HG02759 (cell line): ENCODE results near the gene NFE2L2.
"Not testable (repeated sequence)": the region's sequence is repeated elsewhere in the genome, so short reads cannot be mapped to it uniquely, and the experiment has no call there.

Experiments
- ATAC-seq: cut with Tn5 transposase; IDR thresholded peaks from one replicate; pipeline ENCODE4 v1.9.1; 2021; ENCODE audit warnings: mild to moderate bottlenecking, moderate library complexity; ENCODE audit not compliant: unreplicated experiment

NFE2L2 gene

DNA sequence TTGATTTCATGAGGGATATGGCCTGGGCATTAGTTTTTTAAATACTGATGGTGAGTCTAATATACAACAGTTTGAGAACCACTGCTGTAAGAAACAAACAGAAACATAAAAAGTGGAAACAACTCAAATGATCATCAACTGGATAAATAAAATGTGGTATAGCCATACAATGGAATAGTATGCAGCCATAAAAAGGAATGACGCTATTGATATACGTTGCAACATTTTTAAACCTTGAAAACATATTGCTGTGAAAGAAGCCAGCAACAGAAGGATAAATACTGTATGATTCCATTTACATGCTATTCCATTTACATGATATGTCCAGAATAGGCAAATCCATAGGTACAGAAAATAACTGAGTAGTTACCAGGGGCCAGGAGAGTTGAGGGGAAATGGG, 6.5 kb downstream of the NFE2L2 start:
- no peak for ATAC-seq

DNA sequence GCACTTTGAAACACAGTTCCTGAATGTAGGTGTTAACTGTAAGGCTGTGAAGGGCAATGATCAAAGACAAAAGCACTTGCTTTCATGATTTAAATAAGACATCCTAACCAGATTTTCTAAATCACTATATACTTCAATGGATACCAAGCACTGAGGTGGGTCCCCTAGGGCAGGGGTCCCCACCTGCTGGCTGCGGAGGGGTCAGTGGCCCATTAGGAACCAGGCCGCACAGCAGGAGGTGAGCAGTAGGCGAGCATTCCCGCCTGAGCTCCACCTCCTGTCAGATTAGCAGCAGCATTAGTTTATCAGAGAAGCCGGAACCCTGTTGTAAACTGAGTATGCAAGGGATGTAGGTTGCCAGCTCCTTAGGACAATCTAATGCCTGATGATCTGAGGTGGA, 7.1 kb downstream of the NFE2L2 start:
- no peak for ATAC-seq

DNA sequence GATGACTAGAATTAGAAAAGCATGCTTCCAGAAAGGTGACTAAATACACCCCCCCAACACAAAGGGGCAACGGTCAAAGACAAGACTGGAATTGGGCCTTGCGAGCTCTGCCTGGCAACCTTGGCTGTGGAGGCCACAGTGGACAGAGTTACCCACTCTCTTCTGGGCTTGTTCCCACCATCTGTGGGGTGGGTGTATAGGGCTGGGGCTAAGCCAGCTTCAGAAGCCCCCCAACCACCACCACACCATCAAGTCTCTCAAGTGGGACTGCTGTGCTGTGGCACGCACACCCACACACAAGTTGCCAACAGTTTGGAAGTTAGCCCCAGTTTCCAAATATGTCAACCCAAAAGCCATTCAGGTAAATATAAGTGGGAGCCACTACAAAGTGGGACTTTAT, 7.8 kb downstream of the NFE2L2 start:
- ATAC-seq = no peak

DNA sequence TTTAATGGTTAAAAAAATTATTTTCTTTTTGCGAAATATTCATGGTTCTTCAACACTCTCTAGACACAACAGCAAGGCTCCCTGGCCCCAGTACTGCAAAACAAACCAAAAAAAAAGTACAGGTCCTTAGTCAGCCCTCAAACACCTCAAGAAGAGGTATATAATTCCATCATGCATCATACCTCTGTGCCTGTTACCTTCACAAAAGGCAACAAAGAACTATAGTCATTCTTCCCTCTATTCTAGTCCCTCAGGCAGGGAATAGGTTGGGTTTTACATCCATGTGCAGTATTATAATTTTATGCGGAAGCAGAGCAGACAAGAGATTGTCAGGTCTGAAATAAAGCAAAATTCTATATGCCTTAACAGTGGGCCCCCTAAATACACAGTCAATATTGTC, 8.5 kb downstream of the NFE2L2 start:
- no peak for ATAC-seq

DNA sequence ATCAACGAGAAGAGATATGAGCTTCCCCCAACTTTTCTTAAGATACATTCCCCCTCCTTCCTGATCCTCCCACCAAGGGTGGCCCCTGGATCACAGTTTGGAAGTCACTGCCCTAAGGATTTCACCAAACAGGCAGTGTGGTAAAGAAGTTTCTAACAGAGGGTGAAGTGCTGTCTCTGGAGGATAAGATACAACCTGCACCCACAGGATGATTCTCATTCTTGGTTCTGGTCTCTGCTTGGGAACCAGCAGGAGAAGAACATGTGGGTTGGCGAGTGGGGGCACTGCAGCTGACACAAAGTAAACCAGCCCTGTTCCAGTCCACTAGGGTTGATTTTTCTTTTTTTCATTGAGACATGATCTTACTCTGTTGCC, 9.3 kb downstream of the NFE2L2 start:
- no peak for ATAC-seq

DNA sequence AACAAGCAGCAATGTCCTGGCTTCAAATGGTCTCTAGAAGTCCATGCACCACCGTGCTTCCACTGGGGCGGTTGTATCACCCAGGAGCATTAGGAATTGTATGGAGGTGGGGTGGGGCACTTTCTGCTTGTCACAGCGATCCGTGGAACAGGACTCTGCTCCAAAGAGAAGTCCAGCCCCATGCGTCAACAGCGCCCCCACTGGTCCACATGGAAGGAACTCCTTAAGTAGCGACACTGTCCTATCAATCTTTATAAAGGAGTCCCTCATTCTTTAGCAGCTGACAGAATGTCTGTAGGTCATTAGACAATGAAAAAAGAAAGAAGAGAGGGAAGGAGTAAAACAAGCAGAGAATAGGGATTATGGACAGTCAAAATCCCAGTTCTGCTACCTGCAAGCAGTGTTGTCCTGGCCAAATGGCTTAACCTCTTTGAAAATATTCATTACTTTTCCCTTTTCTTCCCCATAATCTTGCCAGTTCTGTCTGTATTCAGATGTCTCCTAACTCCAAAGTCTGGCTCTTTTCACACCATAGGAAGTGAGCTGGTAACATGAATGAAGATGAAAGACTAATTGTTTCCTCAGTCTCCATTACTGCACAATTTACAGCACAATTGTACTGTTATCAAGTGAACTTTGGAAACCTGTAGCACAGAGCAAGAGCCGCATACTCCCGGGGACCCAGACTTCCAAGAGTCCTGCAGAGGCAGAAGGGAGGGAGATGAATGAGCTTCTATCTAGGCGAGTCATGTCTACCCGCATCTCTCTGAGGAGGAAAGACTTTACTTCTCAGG, 9.9 kb downstream of the NFE2L2 start:
- no peak for ATAC-seq

DNA sequence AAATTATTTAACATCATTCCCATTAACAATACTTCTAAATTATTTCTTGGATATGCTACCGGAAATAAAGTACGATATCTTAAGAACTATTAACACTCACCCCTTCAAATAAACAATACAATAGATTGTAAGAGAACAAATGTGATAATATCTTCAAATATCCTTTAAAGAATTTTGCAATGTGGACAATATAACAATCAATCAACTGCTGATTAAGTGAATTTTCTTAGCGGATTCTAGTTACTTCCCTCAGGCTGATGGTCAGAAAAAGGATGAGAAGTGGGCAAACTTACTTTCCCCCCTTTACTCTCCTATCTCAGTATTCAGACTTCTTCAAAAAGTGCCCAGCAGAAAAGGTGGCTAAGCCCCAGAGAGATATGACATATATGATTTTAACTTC, 10.8 kb downstream of the NFE2L2 start:
- ATAC-seq = no peak

DNA sequence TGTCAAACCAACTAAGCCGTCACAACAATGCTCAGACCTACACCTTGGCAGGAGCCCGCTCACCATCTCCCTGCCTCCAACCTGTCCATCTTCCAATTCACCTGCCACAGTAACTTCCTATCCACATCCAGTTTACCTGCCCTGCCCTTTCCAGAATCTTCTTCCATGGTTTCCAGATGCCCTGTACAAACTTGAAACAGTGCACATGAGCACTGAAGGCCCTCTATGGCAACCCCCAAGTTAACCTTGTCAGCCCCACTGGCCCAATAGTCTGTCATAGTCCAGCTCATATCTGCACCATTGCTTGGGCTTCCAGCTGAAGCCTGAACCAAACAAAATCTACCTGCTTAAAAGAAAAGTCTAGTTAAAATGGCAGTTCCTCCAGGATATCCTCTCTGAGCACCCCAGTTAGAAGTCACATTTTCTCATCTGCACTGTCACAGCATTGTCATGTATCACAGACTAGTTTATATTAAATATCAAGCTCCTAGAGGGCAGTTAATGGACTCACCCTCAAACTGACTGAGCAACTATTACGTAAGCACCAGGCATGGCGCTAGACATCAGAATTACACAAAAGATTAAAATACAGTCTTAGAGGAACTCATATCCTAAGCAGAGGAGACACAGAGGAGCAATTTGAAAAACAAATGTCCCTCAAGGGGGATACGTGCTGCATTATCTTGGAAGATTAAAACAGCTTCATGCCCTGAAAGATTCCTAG, 11.6 kb downstream of the NFE2L2 start:
- ATAC-seq = no peak

DNA sequence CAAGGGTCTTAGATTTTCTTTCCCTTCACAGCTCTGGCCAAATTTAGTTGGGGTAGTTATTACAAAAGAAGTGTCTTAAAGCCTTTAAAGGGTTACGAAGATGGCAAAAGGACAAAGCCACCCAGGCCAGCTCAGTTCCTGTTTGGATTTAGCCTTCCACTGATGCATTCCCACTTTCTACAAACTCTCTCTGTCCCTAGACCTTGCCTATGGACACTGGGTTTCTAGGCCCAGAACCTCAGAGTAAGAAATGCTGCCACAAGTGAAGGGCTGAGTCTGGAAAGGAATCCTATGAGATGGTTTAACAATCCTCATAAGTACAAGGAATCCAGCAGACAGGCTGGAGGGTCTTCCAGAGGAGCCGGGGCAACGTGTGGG, 13.4 kb downstream of the NFE2L2 start:
- no peak for ATAC-seq

DNA sequence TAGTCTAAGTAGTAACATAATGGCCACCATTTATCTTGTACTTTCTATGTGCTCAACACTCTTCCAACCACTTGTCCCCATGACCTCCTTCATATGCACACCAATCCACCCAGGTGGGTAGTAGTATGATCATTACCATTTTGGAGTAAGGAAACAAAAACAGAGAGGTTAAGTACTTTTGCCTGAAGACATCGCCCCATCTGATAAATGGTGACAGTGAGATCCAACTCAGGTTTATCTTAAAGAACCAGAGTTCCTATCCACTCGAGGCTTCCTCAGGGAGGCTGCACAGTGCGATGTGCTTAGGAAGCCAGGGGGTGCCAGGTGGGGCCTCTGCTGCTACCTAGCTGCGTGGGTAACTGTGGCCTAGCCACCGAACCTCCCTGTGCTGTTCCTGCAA, 14.1 kb downstream of the NFE2L2 start:
- no peak for ATAC-seq

DNA sequence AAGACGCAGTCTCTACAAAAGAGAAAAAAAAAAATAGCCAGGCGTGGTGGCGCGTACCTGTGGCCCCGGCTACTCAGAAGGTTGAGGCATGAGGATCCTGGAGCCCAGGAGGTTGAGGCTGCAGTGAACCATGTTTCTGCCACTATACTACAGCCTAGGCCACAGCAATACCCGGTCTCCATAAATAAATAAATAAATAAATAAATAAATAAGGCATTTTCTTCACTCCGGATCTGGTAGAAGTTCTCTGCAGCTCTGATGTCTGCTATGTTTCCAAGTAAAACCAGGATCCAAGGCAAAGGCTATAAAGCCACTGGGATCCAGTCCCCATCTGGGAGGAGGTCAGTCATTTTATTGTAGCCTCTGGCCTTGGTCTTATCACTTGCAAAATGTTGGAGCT, 15.5 kb downstream of the NFE2L2 start:
- no peak for ATAC-seq

DNA sequence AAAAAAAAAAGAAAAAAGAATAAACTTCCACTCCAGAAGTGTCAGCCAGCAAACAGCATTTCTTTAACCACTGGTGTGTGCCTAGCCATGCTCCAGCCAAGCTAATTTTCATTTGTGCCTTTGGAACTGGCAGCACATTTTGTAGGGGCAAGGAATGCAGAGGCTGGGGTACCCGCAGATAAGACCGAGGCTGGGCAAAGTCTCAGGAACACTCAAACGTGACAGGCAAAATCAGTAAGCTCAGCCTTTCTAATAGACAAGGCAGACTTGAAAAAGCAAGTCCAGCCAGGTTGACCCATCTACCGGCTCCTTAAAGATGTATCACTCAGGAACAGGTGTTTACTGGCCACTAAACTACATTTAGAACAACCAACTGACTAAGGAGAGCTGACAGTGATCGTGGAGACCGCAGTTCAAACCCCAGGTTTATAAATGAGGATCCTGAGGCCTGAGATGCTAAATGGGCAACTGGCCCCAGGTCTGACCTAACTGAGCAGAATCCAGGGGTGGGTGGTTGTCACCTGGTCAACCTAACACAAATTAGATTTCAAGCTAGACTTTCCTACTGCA, 16.7 kb downstream of the NFE2L2 start:
- no peak for ATAC-seq

DNA sequence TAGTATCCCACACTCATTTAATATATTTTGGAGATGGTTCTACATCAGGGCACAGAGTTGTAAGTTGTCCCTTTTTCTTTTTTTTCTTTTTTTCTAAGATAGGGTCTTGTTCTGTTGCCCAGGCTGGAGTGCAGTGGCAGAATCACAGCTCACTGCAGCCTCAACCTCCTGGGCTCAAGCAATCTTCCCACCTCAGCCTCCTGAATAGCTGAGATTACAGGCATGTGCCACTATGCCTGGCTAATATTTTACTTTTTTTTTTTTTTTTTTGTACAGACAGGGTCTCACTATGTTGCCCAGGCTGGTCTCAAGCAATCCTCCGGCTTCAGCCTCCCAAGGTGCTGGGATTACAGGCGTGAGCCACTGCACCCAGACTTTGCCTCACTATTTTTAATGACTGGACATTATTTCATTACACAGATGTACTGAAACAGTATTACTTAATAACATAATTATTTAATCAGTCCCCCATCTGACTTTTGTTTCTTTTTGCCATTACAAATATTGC, 17.9 kb downstream of the NFE2L2 start:
- ATAC-seq = not testable (repeated sequence)

DNA sequence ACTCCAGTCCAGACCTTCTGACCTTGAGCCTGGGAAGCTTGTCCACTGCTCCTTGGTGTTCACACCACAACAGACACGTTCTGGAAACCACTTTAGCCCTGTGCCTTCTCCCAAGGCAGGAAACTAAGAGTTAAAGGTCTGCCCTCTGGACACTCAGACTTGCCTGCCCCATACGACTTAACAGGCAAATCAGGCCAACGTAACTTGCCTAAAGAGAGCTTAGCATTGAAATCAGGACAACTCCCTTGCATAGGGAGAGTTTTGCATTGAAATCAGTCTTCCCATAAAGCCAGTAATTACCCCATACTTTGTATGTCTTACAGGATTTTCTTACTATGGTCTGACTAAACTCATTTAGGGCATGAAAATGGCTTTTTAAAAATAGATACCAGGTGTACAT, 18.5 kb downstream of the NFE2L2 start:
- no peak for ATAC-seq

DNA sequence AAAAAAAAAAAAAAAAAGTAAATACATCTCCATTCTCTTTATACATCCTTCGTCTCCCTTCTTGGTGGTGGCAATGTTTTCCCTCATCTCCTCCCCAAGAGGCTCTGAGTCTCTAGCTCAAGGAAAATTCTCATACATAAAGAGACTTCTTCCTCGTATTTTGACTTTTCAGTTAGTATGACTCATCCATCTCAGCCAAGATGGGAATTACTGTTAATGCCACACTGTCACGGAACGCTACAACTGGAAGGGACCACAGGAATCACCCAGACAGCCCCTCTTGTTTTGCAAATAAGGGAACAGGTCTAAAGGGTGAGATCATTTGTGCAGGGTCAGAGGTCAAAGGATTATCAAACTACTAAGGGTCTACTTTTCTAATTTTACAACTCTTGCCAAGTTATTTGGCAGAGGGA, 19.5 kb downstream of the NFE2L2 start:
- ATAC-seq = no peak

DNA sequence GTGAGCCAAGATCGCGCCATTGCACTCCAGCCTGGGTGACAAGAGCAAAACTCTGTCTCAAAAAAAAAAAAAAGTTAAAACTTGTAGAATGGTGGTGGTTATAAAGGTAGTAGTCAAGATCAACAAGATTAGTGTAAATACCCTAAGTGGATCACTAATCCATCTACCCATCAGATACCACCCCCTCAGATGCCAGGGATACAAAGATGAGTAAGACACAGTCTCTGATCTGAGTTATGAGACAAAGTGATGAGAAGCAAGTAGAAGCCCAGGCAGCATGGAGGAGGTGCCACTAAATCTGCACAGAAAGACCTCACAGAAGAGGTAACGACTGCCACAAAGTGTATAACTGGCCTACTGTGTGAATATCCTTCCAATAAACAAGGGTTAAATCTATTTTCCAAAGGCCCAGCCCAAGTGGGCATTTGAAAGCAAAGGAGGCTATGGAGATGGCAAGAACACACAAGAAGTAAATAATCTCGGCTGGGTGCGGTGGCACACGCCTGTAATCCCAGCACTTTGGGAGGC, 20.2 kb downstream of the NFE2L2 start:
- no peak for ATAC-seq

DNA sequence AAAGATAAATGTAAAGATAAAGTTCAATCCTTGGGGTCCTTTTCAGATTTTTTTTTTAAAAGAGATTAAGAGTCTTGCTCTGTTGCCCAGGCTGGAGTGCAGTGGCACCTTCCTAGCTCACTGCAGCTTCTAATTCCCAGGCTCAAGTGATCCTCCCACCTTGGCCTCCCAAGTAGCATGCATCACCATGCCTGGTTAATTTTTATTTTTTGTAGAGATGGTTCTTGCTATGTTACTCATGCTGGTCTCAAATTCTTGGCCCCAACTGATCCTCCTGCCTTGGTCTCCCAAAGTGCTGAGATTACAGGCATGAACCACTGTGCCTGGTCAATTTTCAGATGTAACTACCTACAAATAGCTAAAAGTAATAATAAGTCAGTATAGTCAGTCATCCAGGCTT, 21.1 kb downstream of the NFE2L2 start:
- ATAC-seq = no peak

DNA sequence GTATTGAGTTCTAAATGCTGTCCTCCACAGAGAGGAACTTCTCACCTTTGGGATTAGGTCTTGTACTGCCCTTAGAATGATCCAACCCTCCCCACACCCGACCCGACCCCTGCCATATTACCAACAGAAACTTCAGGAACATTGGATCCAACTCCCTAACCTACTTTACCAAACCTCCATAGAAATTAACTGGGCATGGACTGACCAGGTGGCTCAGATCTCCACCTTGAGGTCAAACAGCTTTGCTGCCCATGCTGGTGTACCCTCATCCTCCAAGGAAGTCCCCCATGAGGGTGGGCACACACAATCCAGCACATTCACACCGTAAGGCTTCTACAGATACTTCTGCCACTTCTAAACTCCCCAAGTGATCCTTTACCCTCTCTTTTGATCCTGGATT, 21.5 kb downstream of the NFE2L2 start:
- no peak for ATAC-seq

DNA sequence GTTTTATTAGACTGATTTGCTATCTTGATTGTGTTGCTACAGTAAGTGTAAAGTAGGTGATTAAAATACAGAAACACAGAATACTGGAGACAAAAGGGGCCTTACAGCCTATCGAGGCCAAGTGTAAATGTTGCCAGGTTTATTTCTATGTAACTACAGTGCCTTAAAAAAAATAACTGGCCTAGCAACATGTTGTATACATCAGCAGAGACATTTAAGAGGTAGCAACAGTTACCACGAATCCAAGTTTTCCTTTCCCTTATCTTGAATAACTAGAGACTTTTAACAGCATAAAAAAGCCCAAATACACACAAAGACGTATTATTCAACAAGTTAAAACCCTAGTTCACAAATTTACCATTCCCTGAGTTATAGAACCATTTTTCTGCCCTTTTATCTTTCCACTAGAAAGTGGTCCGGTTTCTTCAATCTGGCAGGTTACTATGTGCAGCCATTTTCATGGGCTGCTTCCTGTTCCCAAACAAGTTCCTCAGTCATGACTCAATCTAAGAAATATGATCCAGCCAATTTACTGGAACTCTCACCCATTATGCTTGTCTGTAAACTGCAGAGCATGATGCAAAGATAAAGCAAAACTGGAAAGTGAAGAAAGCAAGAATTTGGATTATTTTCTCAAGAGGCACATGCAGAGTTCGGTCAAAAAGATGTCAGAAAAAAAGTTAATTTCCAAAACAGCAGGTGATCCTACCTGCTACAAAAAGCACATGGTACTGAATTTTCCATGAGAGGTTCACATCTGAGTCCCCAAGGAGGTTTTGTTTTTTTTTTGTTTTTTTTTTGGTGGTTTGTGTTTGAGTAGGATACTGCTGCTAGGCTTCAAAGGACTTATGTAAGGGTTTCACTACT, 22.2 kb downstream of the NFE2L2 start:
- no peak for ATAC-seq

DNA sequence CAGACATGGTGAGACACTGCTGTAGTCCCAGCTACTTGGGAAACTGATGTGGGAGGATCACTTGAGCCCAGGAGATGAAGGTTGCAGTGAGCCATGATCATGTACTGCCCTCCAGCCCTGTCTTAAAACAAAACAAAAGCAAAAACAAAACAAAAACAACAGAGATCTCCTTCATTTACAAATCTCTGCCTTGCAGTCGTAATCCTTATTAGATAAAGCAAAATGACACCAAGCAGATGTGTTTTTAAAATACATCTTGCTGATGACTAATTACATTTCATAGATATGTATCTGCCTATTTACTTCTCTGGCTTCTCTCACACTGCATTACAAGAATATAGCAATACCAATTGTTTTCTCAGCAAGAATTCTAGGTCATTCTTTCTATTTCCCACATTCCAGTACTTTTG, 22.8 kb downstream of the NFE2L2 start:
- no peak for ATAC-seq
